WTC11 (cell line): Measurements from ENCODE around the gene POLR3GL.
A peak's percentile ranks its signal among the peaks of the same experiment; 100 is the strongest.

Experiments
- NR2C2 ChIP-seq: sonication (generic); formaldehyde crosslinking; IDR thresholded peaks from 2 replicates; pipeline ENCODE4 v1.8.0; 2022; ENCODE audit warnings: mild to moderate bottlenecking, missing genetic modification reagents
- SMAD3 ChIP-seq: sonication (generic); formaldehyde crosslinking; IDR thresholded peaks from 2 replicates; pipeline ENCODE4 v1.8.0; 2022; ENCODE audit warnings: missing genetic modification reagents, mild to moderate bottlenecking, borderline replicate concordance
- ZNF317 ChIP-seq: sonication (generic); formaldehyde crosslinking; IDR thresholded peaks from 2 replicates; pipeline ENCODE4 v1.8.1; 2023; ENCODE audit warnings: low read depth, mild to moderate bottlenecking, moderate library complexity, missing genetic modification reagents, borderline replicate concordance
- TF ChIP-seq, protein P1 (sequence below): fragments of 200-600 bp; IDR thresholded peaks from 2 replicates; pipeline ENCODE4 v1.8.0; 2022; ENCODE audit warnings: antibody characterized with exemption
- TF ChIP-seq, protein P2 (sequence below): sonication (generic); formaldehyde crosslinking; IDR thresholded peaks from 2 replicates; pipeline ENCODE4 v1.8.1; 2023; ENCODE audit warnings: mild to moderate bottlenecking, missing genetic modification reagents, borderline replicate concordance
- TF ChIP-seq, protein P3 (sequence below): sonication (generic); formaldehyde crosslinking; IDR thresholded peaks from 2 replicates; pipeline ENCODE4 v1.8.0; 2022; ENCODE audit warnings: missing genetic modification reagents
- TF ChIP-seq, protein P4 (sequence below): sonication (generic); formaldehyde crosslinking; IDR thresholded peaks from 2 replicates; pipeline ENCODE4 v1.8.1; 2023; ENCODE audit warnings: mild to moderate bottlenecking, missing genetic modification reagents, moderate library complexity
- TF ChIP-seq, protein P5 (sequence below): sonication (generic); formaldehyde crosslinking; conservative IDR thresholded peaks from 2 replicates; pipeline ENCODE4 v1.8.1; 2023; ENCODE audit warnings: mild to moderate bottlenecking, low read depth, missing genetic modification reagents, moderate library complexity
- TF ChIP-seq, protein P6 (sequence below): sonication (generic); formaldehyde crosslinking; IDR thresholded peaks from 2 replicates; pipeline ENCODE4 v1.8.1; 2022; ENCODE audit warnings: low read depth, missing genetic modification reagents, borderline replicate concordance
- TF ChIP-seq, protein P7 (sequence below): sonication (generic); formaldehyde crosslinking; IDR thresholded peaks from 2 replicates; pipeline ENCODE4 v1.8.0; 2022; ENCODE audit warnings: mild to moderate bottlenecking, missing genetic modification reagents
- TF ChIP-seq, protein P8 (sequence below): sonication (generic); formaldehyde crosslinking; conservative IDR thresholded peaks from 2 replicates; pipeline ENCODE4 v1.8.1; 2022; ENCODE audit warnings: mild to moderate bottlenecking, missing genetic modification reagents

DNA sequence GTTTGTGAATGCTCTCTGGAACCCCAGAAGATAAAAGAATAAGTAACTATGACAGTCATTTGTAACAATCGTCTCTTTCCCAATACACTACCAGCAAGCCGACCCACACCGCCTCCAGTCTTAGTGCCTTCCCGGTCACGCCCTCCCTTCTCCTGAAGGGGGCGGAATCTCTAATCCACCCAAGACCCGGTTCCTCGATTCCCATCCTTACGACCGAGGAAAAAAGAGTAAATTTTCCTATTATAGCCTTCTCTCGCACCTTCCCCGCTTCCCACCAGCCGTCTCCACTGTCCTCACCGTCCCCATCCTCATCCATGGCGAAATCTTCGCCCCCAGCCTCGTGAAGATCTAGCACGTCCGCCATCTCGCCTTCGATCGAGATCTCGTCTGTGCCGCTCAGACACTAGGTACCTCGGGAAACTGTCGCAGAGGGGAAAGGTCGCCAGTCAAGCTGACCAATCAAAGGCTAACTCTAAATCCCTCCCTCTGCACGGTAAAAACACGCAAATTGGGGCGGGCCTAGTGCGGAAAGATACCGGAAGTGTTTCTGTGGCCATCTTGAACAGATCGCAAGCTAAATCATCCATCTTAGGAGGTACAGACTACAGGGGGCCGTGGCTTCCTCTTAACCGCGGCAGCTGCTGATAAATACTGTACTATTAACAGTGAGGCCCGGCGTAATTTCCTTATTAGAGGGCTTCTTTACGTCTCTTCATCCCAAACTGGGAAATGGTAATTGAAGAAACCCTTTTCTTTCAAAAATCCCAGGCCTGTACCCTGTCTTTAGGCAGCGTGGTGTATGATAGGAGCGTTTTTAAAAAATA, 37.2 kb upstream of the POLR3GL start, which contains the start of gene RBM8A:
- TF ChIP-seq, protein P1, sequence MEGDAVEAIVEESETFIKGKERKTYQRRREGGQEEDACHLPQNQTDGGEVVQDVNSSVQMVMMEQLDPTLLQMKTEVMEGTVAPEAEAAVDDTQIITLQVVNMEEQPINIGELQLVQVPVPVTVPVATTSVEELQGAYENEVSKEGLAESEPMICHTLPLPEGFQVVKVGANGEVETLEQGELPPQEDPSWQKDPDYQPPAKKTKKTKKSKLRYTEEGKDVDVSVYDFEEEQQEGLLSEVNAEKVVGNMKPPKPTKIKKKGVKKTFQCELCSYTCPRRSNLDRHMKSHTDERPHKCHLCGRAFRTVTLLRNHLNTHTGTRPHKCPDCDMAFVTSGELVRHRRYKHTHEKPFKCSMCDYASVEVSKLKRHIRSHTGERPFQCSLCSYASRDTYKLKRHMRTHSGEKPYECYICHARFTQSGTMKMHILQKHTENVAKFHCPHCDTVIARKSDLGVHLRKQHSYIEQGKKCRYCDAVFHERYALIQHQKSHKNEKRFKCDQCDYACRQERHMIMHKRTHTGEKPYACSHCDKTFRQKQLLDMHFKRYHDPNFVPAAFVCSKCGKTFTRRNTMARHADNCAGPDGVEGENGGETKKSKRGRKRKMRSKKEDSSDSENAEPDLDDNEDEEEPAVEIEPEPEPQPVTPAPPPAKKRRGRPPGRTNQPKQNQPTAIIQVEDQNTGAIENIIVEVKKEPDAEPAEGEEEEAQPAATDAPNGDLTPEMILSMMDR = peak; percentile 23; the same call in 1 of the 2 replicates
- TF ChIP-seq, protein P2, sequence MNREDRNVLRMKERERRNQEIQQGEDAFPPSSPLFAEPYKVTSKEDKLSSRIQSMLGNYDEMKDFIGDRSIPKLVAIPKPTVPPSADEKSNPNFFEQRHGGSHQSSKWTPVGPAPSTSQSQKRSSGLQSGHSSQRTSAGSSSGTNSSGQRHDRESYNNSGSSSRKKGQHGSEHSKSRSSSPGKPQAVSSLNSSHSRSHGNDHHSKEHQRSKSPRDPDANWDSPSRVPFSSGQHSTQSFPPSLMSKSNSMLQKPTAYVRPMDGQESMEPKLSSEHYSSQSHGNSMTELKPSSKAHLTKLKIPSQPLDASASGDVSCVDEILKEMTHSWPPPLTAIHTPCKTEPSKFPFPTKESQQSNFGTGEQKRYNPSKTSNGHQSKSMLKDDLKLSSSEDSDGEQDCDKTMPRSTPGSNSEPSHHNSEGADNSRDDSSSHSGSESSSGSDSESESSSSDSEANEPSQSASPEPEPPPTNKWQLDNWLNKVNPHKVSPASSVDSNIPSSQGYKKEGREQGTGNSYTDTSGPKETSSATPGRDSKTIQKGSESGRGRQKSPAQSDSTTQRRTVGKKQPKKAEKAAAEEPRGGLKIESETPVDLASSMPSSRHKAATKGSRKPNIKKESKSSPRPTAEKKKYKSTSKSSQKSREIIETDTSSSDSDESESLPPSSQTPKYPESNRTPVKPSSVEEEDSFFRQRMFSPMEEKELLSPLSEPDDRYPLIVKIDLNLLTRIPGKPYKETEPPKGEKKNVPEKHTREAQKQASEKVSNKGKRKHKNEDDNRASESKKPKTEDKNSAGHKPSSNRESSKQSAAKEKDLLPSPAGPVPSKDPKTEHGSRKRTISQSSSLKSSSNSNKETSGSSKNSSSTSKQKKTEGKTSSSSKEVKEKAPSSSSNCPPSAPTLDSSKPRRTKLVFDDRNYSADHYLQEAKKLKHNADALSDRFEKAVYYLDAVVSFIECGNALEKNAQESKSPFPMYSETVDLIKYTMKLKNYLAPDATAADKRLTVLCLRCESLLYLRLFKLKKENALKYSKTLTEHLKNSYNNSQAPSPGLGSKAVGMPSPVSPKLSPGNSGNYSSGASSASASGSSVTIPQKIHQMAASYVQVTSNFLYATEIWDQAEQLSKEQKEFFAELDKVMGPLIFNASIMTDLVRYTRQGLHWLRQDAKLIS = no peak
- TF ChIP-seq, protein P3, sequence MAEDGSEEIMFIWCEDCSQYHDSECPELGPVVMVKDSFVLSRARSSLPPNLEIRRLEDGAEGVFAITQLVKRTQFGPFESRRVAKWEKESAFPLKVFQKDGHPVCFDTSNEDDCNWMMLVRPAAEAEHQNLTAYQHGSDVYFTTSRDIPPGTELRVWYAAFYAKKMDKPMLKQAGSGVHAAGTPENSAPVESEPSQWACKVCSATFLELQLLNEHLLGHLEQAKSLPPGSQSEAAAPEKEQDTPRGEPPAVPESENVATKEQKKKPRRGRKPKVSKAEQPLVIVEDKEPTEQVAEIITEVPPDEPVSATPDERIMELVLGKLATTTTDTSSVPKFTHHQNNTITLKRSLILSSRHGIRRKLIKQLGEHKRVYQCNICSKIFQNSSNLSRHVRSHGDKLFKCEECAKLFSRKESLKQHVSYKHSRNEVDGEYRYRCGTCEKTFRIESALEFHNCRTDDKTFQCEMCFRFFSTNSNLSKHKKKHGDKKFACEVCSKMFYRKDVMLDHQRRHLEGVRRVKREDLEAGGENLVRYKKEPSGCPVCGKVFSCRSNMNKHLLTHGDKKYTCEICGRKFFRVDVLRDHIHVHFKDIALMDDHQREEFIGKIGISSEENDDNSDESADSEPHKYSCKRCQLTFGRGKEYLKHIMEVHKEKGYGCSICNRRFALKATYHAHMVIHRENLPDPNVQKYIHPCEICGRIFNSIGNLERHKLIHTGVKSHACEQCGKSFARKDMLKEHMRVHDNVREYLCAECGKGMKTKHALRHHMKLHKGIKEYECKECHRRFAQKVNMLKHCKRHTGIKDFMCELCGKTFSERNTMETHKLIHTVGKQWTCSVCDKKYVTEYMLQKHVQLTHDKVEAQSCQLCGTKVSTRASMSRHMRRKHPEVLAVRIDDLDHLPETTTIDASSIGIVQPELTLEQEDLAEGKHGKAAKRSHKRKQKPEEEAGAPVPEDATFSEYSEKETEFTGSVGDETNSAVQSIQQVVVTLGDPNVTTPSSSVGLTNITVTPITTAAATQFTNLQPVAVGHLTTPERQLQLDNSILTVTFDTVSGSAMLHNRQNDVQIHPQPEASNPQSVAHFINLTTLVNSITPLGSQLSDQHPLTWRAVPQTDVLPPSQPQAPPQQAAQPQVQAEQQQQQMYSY (CRISPR knock-in tag) = no peak
- TF ChIP-seq, protein P4, sequence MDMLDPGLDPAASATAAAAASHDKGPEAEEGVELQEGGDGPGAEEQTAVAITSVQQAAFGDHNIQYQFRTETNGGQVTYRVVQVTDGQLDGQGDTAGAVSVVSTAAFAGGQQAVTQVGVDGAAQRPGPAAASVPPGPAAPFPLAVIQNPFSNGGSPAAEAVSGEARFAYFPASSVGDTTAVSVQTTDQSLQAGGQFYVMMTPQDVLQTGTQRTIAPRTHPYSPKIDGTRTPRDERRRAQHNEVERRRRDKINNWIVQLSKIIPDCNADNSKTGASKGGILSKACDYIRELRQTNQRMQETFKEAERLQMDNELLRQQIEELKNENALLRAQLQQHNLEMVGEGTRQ = no peak
- TF ChIP-seq, protein P5, sequence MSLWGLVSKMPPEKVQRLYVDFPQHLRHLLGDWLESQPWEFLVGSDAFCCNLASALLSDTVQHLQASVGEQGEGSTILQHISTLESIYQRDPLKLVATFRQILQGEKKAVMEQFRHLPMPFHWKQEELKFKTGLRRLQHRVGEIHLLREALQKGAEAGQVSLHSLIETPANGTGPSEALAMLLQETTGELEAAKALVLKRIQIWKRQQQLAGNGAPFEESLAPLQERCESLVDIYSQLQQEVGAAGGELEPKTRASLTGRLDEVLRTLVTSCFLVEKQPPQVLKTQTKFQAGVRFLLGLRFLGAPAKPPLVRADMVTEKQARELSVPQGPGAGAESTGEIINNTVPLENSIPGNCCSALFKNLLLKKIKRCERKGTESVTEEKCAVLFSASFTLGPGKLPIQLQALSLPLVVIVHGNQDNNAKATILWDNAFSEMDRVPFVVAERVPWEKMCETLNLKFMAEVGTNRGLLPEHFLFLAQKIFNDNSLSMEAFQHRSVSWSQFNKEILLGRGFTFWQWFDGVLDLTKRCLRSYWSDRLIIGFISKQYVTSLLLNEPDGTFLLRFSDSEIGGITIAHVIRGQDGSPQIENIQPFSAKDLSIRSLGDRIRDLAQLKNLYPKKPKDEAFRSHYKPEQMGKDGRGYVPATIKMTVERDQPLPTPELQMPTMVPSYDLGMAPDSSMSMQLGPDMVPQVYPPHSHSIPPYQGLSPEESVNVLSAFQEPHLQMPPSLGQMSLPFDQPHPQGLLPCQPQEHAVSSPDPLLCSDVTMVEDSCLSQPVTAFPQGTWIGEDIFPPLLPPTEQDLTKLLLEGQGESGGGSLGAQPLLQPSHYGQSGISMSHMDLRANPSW = no peak
- TF ChIP-seq SMAD3 (CRISPR knock-in tag) = no peak
- TF ChIP-seq ZNF317 (CRISPR knock-in tag) = no peak
- peak; percentile 90 for TF ChIP-seq NR2C2 (CRISPR knock-in tag)
- TF ChIP-seq, protein P6, sequence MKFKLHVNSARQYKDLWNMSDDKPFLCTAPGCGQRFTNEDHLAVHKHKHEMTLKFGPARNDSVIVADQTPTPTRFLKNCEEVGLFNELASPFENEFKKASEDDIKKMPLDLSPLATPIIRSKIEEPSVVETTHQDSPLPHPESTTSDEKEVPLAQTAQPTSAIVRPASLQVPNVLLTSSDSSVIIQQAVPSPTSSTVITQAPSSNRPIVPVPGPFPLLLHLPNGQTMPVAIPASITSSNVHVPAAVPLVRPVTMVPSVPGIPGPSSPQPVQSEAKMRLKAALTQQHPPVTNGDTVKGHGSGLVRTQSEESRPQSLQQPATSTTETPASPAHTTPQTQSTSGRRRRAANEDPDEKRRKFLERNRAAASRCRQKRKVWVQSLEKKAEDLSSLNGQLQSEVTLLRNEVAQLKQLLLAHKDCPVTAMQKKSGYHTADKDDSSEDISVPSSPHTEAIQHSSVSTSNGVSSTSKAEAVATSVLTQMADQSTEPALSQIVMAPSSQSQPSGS (CRISPR knock-in tag) = no peak
- TF ChIP-seq, protein P7, sequence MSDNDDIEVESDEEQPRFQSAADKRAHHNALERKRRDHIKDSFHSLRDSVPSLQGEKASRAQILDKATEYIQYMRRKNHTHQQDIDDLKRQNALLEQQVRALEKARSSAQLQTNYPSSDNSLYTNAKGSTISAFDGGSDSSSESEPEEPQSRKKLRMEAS = peak; percentile 84
- TF ChIP-seq, protein P8, sequence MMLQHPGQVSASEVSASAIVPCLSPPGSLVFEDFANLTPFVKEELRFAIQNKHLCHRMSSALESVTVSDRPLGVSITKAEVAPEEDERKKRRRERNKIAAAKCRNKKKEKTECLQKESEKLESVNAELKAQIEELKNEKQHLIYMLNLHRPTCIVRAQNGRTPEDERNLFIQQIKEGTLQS = no peak
